ENCODE data around the gene CPLX4.
A peak's percentile ranks its signal among the peaks of the same experiment; 100 is the strongest.

The CPLX4 gene

GRCh38 chr18:59318460-59319050 is at the start of gene CPLX4:
TSS of gene CPLX4 (minus strand) at chr18:59318649. CDS start at chr18:59318462, 187 bp downstream.
- no peak for DNase-seq

GRCh38 chr18:59360381-59360780 is 41.9 kb upstream of the CPLX4 start:
- DNase-seq: no peak

GRCh38 chr18:59359576-59359952 is 41.1 kb upstream of the CPLX4 start:
- DNase-seq: no peak

GRCh38 chr18:59358712-59359575 is 40.5 kb upstream of the CPLX4 start, which contains the start of gene LMAN1:
TSS of gene LMAN1 (minus strand) at chr18:59359265. CDS start at chr18:59359244, 21 bp downstream.
- peak; percentile 84 for DNase-seq

GRCh38 chr18:59358414-59358711 is 39.9 kb upstream of the CPLX4 start:
- DNase-seq: no peak

GRCh38 chr18:59357928-59358327 is 39.5 kb upstream of the CPLX4 start:
- no peak for DNase-seq

GRCh38 chr18:59354731-59355130 is 36.3 kb upstream of the CPLX4 start:
- DNase-seq: no peak

GRCh38 chr18:59353079-59353680 is 34.7 kb upstream of the CPLX4 start:
- DNase-seq: no peak

- no peak for DNase-seq
Measured at GRCh38 chr18:59352250-59352855, 33.9 kb upstream of the CPLX4 start.

- DNase-seq: no peak
Measured at GRCh38 chr18:59345556-59345955, 27.1 kb upstream of the CPLX4 start.

- DNase-seq: no peak
Measured at GRCh38 chr18:59344996-59345395, 26.5 kb upstream of the CPLX4 start.

- no peak for DNase-seq
Measured at GRCh38 chr18:59343926-59344325, 25.5 kb upstream of the CPLX4 start.

- DNase-seq: no peak
Measured at GRCh38 chr18:59340817-59341216, 22.4 kb upstream of the CPLX4 start.

GRCh38 chr18:59340312-59340711 is 21.9 kb upstream of the CPLX4 start:
- no peak for DNase-seq

GRCh38 chr18:59332986-59333385 is 14.5 kb upstream of the CPLX4 start:
- no peak for DNase-seq

- DNase-seq: no peak
Measured at GRCh38 chr18:59328683-59329082, 10.2 kb upstream of the CPLX4 start.

GRCh38 chr18:59325965-59326364 is 7.5 kb upstream of the CPLX4 start:
- DNase-seq: no peak

GRCh38 chr18:59324623-59324971 is 6.1 kb upstream of the CPLX4 start:
- no peak for DNase-seq

- no peak for DNase-seq
Measured at GRCh38 chr18:59323931-59324622, 5.6 kb upstream of the CPLX4 start.

GRCh38 chr18:59311631-59312030 is 6.8 kb downstream of the CPLX4 start:
- no peak for DNase-seq

GRCh38 chr18:59308938-59309260 is 9.6 kb downstream of the CPLX4 start:
- DNase-seq: no peak

- peak; percentile 21 for DNase-seq
Measured at GRCh38 chr18:59308248-59308937, 10.1 kb downstream of the CPLX4 start.

- DNase-seq: no peak
Measured at GRCh38 chr18:59306640-59307039, 11.8 kb downstream of the CPLX4 start.
